K562 (cell line): ENCODE results near the gene MICAL2. TPM values are rescaled to one million over a fixed set of nuclear protein-coding genes. Genes with fewer than 3 reads are reported as not detected.
A peak's percentile ranks its signal among the peaks of the same experiment; 100 is the strongest.

Experiments
- ARID1B ChIP-seq: fragments of 450-650 bp; IDR thresholded peaks from 2 replicates; pipeline ENCODE4 v1.6.1; 2016; ENCODE audit warnings: antibody characterized with exemption, mild to moderate bottlenecking, inconsistent platforms
- C11orf30 ChIP-seq: fragments of 450-650 bp; IDR thresholded peaks from 2 replicates; pipeline ENCODE4 v1.6.1; 2016; ENCODE audit warnings: low read depth, mild to moderate bottlenecking
- CREM ChIP-seq: IDR thresholded peaks from 2 replicates; pipeline ENCODE4 v1.6.1; 2014; ENCODE audit warnings: antibody characterized with exemption, low read depth
- MAFF ChIP-seq: IDR thresholded peaks from 2 replicates; pipeline ENCODE4 v1.6.1; 2012; ENCODE audit warnings: low read length, improper control_type of control experiment
- MBD2 ChIP-seq: sonication (generic); IDR thresholded peaks from 2 replicates; pipeline ENCODE4 v1.6.1; 2016; ENCODE audit warnings: low read depth, borderline replicate concordance
- MECOM ChIP-seq: fragments of 250-450 bp; sonication (Bioruptor Pico); IDR thresholded peaks from 2 replicates; pipeline ENCODE4 v1.8.0; 2022; ENCODE audit warnings: inconsistent platforms
- MEF2A ChIP-seq: IDR thresholded peaks from 2 replicates; pipeline ENCODE4 v1.6.1; 2011; ENCODE audit warnings: low read depth, mild to moderate bottlenecking, low read length, moderate library complexity; ENCODE audit not compliant: control insufficient read depth
- MYC ChIP-seq, 2 experiments: fragments of 250-450 bp in 1 of 2; sonication (Bioruptor Pico) in 1 of 2; IDR thresholded peaks; 2 replicates each; pipeline versions ENCODE4 v1.5.1 to v1.6.1; 2012 to 2021; ENCODE audit warnings: low read depth in 2 of 2, borderline replicate concordance in 1 of 2, improper control_type of control experiment in 1 of 2, low read length in 1 of 2, mild to moderate bottlenecking in 1 of 2, moderate library complexity in 1 of 2
- NR4A1 ChIP-seq, 2 experiments: fragments of 250-450 bp in 1 of 2; fragments of 450-650 bp in 1 of 2; sonication (Bioruptor Pico) in 1 of 2; IDR thresholded peaks; 2 replicates each; pipeline versions ENCODE4 v1.4.0 to v1.6.1; 2016 to 2020; ENCODE audit warnings: mild to moderate bottlenecking in 2 of 2, missing compliant biosample characterization in 1 of 2, missing genetic modification characterization in 1 of 2, moderate library complexity in 1 of 2
- RCOR1 ChIP-seq, 2 experiments: IDR thresholded peaks; 2 replicates each; pipeline ENCODE4 v1.6.1; 2012; ENCODE audit warnings: low read depth in 2 of 2, low read length in 2 of 2, borderline replicate concordance in 1 of 2, improper control_type of control experiment in 1 of 2
- SMARCA4 ChIP-seq: fragments of 450-650 bp; IDR thresholded peaks from 2 replicates; pipeline ENCODE4 v1.6.1; 2016
- TRIM24 ChIP-seq, 2 experiments: fragments of 450-650 bp; IDR thresholded peaks; 2 replicates each; pipeline ENCODE4 v1.6.1; 2016
- polyA plus RNA-seq, 8 experiments: library from polyadenylated mRNA; depleted of rRNA in 4 of 8; stranded (reverse) in 5 of 8; unstranded in 3 of 8; fragments of >200 nt; fragmentation: Nextera tagmentation in 2 of 8; fragmentation: Illumina TruSeq in 1 of 8; extraction: Ambion mirVana in 2 of 8; extraction: Trizol in 1 of 8; gene quantifications; 2 replicates each; pipeline versions ENCODE4 v1.2.1 to v1.2.3, GENCODE V29; 2011 to 2014; ENCODE audit warnings: inconsistent platforms in 1 of 8, missing spikeins in 1 of 8
- total RNA-seq, 7 experiments: library from RNA; depleted of rRNA in 6 of 7; stranded (reverse); fragments of >200 nt in 6 of 7; fragmentation: Illumina TruSeq in 2 of 7; extraction: Trizol in 2 of 7; gene quantifications; 2 replicates each; pipeline versions ENCODE4 v1.2.1 to v1.2.3, GENCODE V29; 2011 to 2021; ENCODE audit warnings: low replicate concordance in 1 of 7
- TF ChIP-seq, protein P1 (sequence below): fragments of 450-650 bp; IDR thresholded peaks from 2 replicates; pipeline ENCODE4 v1.6.1; 2018; ENCODE audit not compliant: partially characterized antibody
- TF ChIP-seq, protein P2 (sequence below), 2 experiments: IDR thresholded peaks; 2 replicates each; pipeline ENCODE4 v1.6.1; 2011; ENCODE audit warnings: borderline replicate concordance in 1 of 2, control low read depth in 1 of 2, low read depth in 1 of 2, low read length in 1 of 2, mild to moderate bottlenecking in 1 of 2, mixed read lengths in 1 of 2, moderate library complexity in 1 of 2; ENCODE audit not compliant: insufficient read depth in 1 of 2, insufficient read length in 1 of 2, poor library complexity in 1 of 2, severe bottlenecking in 1 of 2; ENCODE audit errors: extremely low read depth in 1 of 2

MICAL2 gene
- total and polyA plus RNA-seq, 9 of the 15 experiments (the other 6 are each of a cell fraction or from before 2014, with no cell fraction given) = 4.7 to 64.2 (median 33.6) TPM

DNA sequence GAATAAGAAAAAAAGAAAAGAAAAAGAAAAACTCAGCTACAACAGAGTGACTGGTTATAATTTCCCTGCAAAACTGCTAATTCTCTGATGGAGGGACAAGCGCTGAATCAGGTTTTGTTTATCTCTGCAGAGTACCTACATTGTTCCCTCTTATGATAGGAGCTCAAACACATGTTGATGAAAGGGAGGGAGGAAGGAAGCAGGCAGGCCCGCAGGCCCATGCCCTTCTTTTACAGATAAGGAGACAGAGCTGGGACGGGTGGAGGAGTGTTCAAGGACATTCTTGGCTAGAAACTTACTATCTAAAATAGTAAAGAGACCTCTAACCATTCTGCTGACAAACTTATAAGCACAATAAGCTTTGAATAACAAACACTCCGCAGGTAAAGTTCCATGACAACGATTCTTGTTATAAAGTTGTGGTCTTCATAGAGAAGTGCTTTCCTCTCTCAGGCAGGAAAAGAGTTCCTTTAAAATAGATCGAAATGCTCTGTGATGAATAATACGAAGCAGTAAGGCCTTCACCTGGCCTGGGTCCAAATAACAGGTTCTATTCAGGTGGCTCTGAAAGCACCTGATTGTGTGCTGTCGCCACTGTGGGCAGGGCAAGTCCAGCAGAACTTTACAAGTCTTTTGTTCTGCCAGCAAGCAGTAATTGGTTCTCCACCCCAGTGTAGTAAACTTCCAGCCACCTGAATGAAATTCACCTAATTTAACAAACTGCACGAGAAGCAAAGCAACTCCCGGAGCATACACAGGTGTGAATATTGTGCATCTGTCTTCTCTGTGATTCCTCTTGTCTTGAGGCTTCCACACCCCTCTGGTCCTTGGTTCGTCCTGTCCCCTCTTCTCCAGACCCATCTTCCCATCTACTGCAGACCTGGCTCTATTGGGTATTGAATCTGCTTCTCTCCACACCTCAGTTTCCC is 15.3 kb upstream of the MICAL2 start (continued):
- TF ChIP-seq ARID1B (peak; percentile 85), SMARCA4 (peak; percentile 84), MEF2A (peak; percentile 15; the same call in 1 of the 2 replicates), C11orf30 (peak; percentile 44), CREM (0 out of 2 replicates have a peak, but pooled peaks have one; percentile 21), MECOM (CRISPR knock-in tag) (peak; percentile 56; the same call in 1 of the 2 replicates), MAFF (peak; percentile 11; the same call in 1 of the 2 replicates), MBD2 (no peak), MYC (IDR thresholded peaks at IDR 0.05; ENCODE audit: low read depth, low read length) (peak; percentile 83), MYC (CRISPR knock-in tag; IDR thresholded peaks at IDR 0.05; ENCODE audit: borderline replicate concordance, low read depth) (no peak), RCOR1 (IDR thresholded peaks at IDR 0.05; ENCODE audit: borderline replicate concordance in 1 of 2, low read depth in 2 of 2, low read length in 2 of 2) (peak; percentile 55 to 95; a peak in 2 of 4 replicates), NR4A1 (CRISPR knock-in tag; IDR thresholded peaks at IDR 0.05) (no peak), NR4A1 (tag; IDR thresholded peaks at IDR 0.05) (no peak), TRIM24 (IDR thresholded peaks at IDR 0.05) (peak; percentile 14 to 78; a peak in 3 of 4 replicates)
- TF ChIP-seq, protein P1, sequence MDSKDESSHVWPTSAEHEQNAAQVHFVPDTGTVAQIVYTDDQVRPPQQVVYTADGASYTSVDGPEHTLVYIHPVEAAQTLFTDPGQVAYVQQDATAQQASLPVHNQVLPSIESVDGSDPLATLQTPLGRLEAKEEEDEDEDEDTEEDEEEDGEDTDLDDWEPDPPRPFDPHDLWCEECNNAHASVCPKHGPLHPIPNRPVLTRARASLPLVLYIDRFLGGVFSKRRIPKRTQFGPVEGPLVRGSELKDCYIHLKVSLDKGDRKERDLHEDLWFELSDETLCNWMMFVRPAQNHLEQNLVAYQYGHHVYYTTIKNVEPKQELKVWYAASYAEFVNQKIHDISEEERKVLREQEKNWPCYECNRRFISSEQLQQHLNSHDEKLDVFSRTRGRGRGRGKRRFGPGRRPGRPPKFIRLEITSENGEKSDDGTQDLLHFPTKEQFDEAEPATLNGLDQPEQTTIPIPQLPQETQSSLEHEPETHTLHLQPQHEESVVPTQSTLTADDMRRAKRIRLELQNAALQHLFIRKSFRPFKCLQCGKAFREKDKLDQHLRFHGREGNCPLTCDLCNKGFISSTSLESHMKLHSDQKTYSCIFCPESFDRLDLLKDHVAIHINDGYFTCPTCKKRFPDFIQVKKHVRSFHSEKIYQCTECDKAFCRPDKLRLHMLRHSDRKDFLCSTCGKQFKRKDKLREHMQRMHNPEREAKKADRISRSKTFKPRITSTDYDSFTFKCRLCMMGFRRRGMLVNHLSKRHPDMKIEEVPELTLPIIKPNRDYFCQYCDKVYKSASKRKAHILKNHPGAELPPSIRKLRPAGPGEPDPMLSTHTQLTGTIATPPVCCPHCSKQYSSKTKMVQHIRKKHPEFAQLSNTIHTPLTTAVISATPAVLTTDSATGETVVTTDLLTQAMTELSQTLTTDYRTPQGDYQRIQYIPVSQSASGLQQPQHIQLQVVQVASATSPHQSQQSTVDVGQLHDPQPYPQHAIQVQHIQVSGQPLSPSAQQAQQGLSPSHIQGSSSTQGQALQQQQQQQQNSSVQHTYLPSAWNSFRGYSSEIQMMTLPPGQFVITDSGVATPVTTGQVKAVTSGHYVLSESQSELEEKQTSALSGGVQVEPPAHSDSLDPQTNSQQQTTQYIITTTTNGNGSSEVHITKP = peak; percentile 20
- TF ChIP-seq, protein P2, sequence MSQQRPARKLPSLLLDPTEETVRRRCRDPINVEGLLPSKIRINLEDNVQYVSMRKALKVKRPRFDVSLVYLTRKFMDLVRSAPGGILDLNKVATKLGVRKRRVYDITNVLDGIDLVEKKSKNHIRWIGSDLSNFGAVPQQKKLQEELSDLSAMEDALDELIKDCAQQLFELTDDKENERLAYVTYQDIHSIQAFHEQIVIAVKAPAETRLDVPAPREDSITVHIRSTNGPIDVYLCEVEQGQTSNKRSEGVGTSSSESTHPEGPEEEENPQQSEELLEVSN (IDR thresholded peaks at IDR 0.05; ENCODE audit: borderline replicate concordance in 1 of 2, extremely low read depth in 1 of 2, insufficient read depth in 1 of 2, insufficient read length in 1 of 2, low read depth in 1 of 2, low read length in 1 of 2, poor library complexity in 1 of 2, severe bottlenecking in 1 of 2) = peak in 1 of 2 experiments; percentile 40
